B cell (primary cell): ENCODE results near the gene LITAFD. TPM values are rescaled to one million over a fixed set of nuclear protein-coding genes. Genes with fewer than 3 reads are reported as not detected.

ENCODE experiments used
- ATAC-seq: fragments of 200-7000 bp; cut with Tn5 transposase; one replicate; pipeline ENCODE4 v1.10.0; 2021; ENCODE audit warnings: low read depth, mild to moderate bottlenecking, moderate number of reproducible peaks, moderate library complexity
- CTCF ChIA-PET: fragments of 350-600 bp; sonication (Branson Sonifier 250); formaldehyde crosslinking; loops from one replicate; lab custom pipeline; 2021; ENCODE audit warnings: antibody characterized with exemption, inconsistent platforms; lab: Charles Lee
- POLR2A ChIA-PET: fragments of 350-600 bp; sonication (Branson Sonifier 250); formaldehyde crosslinking; loops from one replicate; lab custom pipeline; 2021; ENCODE audit warnings: antibody characterized with exemption; lab: Charles Lee
- DNase-seq: peaks from one replicate; pipeline ENCODE4 v3.0.0; 2013
- H2AFZ ChIP-seq: 2 replicates; pipeline ENCODE4 v1.6.1; 2012; ENCODE audit warnings: mild to moderate bottlenecking, low read depth, low read length; ENCODE audit not compliant: insufficient read depth, poor library complexity, severe bottlenecking
- H3K27ac ChIP-seq, 2 donors: 1 replicate in 1 of 2; 2 replicates in 1 of 2; pipeline ENCODE4 v1.5.1; 2012 to 2013; ENCODE audit warnings: low read length in 2 of 2, mild to moderate bottlenecking in 2 of 2, moderate library complexity in 1 of 2
- H3K27me3 ChIP-seq, 4 experiments: fragments of 200-600 bp in 1 of 4; sonication (generic) in 1 of 4; replicated peaks in 1 of 4; 1 replicate in 2 of 4; 2 replicates in 2 of 4; pipeline versions ENCODE4 v1.6.1 to v1.7.0; 2013 to 2016; ENCODE audit warnings: low read length in 3 of 4, mild to moderate bottlenecking in 2 of 4, mixed read lengths in 1 of 4, moderate library complexity in 1 of 4; ENCODE audit not compliant: insufficient read depth in 4 of 4, control insufficient read depth in 3 of 4; ENCODE audit errors: control extremely low read depth in 1 of 4
- H3K36me3 ChIP-seq, 2 experiments: replicated peaks in 1 of 2; 1 replicate in 1 of 2; 2 replicates in 1 of 2; pipeline versions ENCODE4 v1.6.1 to v1.7.1; 2013; ENCODE audit warnings: low read length in 1 of 2; ENCODE audit not compliant: insufficient read depth in 2 of 2, control insufficient read depth in 1 of 2; ENCODE audit errors: control extremely low read depth in 1 of 2, extremely low read depth in 1 of 2
- H3K4me1 ChIP-seq, 2 donors: fragments of 200-600 bp in 1 of 2; sonication (generic) in 1 of 2; 1 replicate in 1 of 2; 2 replicates in 1 of 2; pipeline versions ENCODE4 v1.5.1 to v1.6.1; 2013 to 2017; ENCODE audit warnings: low read length in 2 of 2; ENCODE audit not compliant: control insufficient read depth in 2 of 2, insufficient read depth in 2 of 2
- H3K4me2 ChIP-seq: replicated peaks from 2 replicates; pipeline ENCODE3; 2012; ENCODE audit warnings: mild to moderate bottlenecking, low read depth, low read length; ENCODE audit not compliant: poor library complexity, severe bottlenecking
- H3K4me3 ChIP-seq, 5 experiments: fragments of 200-600 bp in 1 of 5; sonication (generic) in 1 of 5; 1 replicate in 3 of 5; 2 replicates in 2 of 5; pipeline versions ENCODE4 v1.5.1 to v1.7.0; 2011 to 2016; ENCODE audit warnings: low read length in 4 of 5, mild to moderate bottlenecking in 4 of 5, low read depth in 2 of 5, control low read depth in 1 of 5, moderate library complexity in 1 of 5; ENCODE audit not compliant: insufficient read depth in 1 of 5; ENCODE audit errors: control extremely low read depth in 1 of 5, extremely low read depth in 1 of 5
- H3K79me2 ChIP-seq: fragments of 200-600 bp; sonication (generic); one replicate; pipeline ENCODE4 v1.6.0; 2016; ENCODE audit warnings: low read length; ENCODE audit not compliant: control insufficient read depth, insufficient read depth
- H3K9ac ChIP-seq: fragments of 200-600 bp; sonication (generic); 2 replicates; pipeline ENCODE4 v1.6.1; 2017; ENCODE audit warnings: mild to moderate bottlenecking, low read length, moderate library complexity
- H3K9me3 ChIP-seq, 3 donors: one replicate each; pipeline versions ENCODE4 v1.6.1 to v1.7.1; 2013; ENCODE audit warnings: low read length in 2 of 3; ENCODE audit not compliant: control insufficient read depth in 2 of 3, insufficient read depth in 1 of 3; ENCODE audit errors: control extremely low read depth in 1 of 3
- H4K20me1 ChIP-seq: 2 replicates; pipeline ENCODE4 v1.6.0; 2012; ENCODE audit warnings: mild to moderate bottlenecking, low read length; ENCODE audit not compliant: insufficient read depth, control insufficient read depth, poor library complexity, severe bottlenecking
- H3K27ac Mint-ChIP-seq: one replicate; pipeline ENCODE4 v1.8.0; 2021; ENCODE audit warnings: mixed read lengths
- H3K27me3 Mint-ChIP-seq: one replicate; pipeline ENCODE4 v1.8.0; 2021; ENCODE audit warnings: mixed read lengths
- H3K4me1 Mint-ChIP-seq: one replicate; pipeline ENCODE4 v1.8.0; 2021; ENCODE audit warnings: mixed read lengths
- H3K4me3 Mint-ChIP-seq: one replicate; pipeline ENCODE4 v1.8.0; 2021; ENCODE audit warnings: mixed read lengths
- H3K9me3 Mint-ChIP-seq: one replicate; pipeline ENCODE4 v1.8.0; 2022; ENCODE audit warnings: mixed read lengths; ENCODE audit not compliant: insufficient read depth
- EZH2 ChIP-seq: IDR thresholded peaks from 2 replicates; pipeline ENCODE4 v1.6.1; 2012; ENCODE audit warnings: borderline replicate concordance, low read depth, mild to moderate bottlenecking, moderate library complexity, low read length; ENCODE audit not compliant: insufficient read depth, poor library complexity, severe bottlenecking
- WGBS: methylation state at CpG from one replicate; pipeline ENCODE4 v1.1.5; 2013; ENCODE audit warnings: missing lambda C conversion rate; ENCODE audit not compliant: insufficient coverage; 5-methylcytosine and 5-hydroxymethylcytosine counted together
- intact Hi-C: fragments of 100-400 bp; cut with micrococcal nuclease; formaldehyde crosslinking; loops from one replicate; pipeline ENCODE4 v1.10.0; 2022
- polyA plus RNA-seq: library from polyadenylated mRNA; depleted of rRNA; stranded (reverse); fragments of >200 nt; gene quantifications from 2 replicates; pipeline ENCODE4 v1.2.3, GENCODE V29; 2012
- total RNA-seq, 2 donors: library from RNA; stranded (reverse); fragments of 120-200 nt in 1 of 2; gene quantifications; 1 replicate in 1 of 2; 2 replicates in 1 of 2; pipeline versions ENCODE4 v1.2.3 to v1.2.4, GENCODE V29; 2013 to 2022
- TF ChIP-seq, protein P1 (sequence below): fragments of 200-600 bp; IDR thresholded peaks from one replicate; pipeline ENCODE4 v1.8.0; 2022; ENCODE audit warnings: antibody characterized with exemption, mild to moderate bottlenecking

The LITAFD gene
- total and polyA plus RNA-seq, 2 donors (not counting 1 experiment from before 2014, with no cell fraction given): not detected

DNA sequence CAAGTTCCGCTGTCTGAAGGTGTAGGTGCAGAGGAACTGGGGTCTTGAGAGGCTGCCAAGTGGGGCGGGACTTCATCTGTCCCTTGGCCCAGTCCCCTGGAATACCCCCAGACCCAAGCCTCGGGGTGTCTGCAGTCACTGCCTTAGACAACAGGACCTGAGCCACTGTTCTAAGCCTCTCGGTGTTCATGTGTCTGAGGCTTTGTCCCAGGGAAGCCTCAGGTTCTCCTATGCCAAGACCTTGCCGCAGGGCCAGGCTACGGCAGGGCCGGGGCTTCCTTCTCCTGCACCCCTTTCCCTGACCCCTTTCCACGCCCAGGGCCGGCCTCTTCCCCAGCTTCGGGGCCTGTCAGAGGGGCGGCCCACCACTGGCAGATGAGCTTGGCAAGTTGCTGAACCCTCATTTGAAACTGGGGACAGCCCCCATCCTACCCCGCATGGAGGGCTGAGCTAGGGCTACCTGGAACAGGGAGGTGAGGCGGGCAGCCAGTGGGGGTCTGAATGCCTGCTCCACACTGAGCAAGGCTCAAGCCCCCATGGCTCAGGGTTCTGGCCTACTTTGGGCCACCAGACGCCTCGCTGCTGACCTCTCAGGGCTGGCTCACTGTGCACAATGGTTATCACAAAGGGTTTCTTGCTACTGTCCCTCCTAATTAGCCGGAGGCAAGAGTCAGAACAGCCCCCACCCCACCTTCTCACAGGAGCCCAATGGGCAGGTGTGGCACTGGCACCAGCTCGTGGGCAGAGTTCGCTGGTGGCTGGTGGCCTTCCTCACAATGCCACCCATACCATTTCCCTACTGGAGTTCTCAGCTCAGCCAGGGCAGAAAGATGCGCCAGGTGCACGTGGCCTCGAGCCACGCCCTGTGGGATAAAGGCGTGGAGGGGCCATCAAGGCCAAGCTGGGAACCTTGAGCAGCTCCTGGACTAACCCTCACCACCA is 7.1 kb downstream of the LITAFD start:
- POLR2A ChIA-PET: no interaction called here
- ATAC-seq: no peak
- H4K20me1 ChIP-seq: peaks cover 59% of the 10 kb centered on the region
- peaks cover 18 to 52% of the 10 kb centered on the region in 2 donors for H3K4me1 ChIP-seq
- no peak overlapping the region for H2AFZ ChIP-seq
- peaks cover 0 to 3% (median under 1%) of the 10 kb centered on the region in 4 experiments for H3K27me3 ChIP-seq
- Mint-ChIP-seq H3K4me1 (peaks cover 49% of the 10 kb centered on the region), H3K9me3 (peaks cover 3% of the 10 kb centered on the region), H3K27me3 (peaks cover 9% of the 10 kb centered on the region), H3K27ac (no peak overlapping the region), H3K4me3 (no peak overlapping the region)
- CTCF ChIA-PET: interaction anchor here (0.5 to 4.5 kb wide), 4 partner anchors 8 to 249 kb away, joined by 3 to 46 read pairs (median 19); partner anchors contain the start of gene LITAFD
- H3K4me3 ChIP-seq: no peak overlapping the region
- 95% methylated on average over 23 of the region's 23 CpGs for WGBS
- no peak overlapping the region for H3K27ac ChIP-seq
- intact Hi-C loops: no loop called here
- peaks cover 0 to 29% of the 10 kb centered on the region in 2 experiments for H3K36me3 ChIP-seq
- TF ChIP-seq EZH2: no peak
- TF ChIP-seq, protein P1, sequence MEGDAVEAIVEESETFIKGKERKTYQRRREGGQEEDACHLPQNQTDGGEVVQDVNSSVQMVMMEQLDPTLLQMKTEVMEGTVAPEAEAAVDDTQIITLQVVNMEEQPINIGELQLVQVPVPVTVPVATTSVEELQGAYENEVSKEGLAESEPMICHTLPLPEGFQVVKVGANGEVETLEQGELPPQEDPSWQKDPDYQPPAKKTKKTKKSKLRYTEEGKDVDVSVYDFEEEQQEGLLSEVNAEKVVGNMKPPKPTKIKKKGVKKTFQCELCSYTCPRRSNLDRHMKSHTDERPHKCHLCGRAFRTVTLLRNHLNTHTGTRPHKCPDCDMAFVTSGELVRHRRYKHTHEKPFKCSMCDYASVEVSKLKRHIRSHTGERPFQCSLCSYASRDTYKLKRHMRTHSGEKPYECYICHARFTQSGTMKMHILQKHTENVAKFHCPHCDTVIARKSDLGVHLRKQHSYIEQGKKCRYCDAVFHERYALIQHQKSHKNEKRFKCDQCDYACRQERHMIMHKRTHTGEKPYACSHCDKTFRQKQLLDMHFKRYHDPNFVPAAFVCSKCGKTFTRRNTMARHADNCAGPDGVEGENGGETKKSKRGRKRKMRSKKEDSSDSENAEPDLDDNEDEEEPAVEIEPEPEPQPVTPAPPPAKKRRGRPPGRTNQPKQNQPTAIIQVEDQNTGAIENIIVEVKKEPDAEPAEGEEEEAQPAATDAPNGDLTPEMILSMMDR: no peak
- H3K9ac ChIP-seq: no peak overlapping the region
- peaks cover 0 to 3% (median 0%) of the 10 kb centered on the region in 3 donors for H3K9me3 ChIP-seq
- no peak overlapping the region for H3K4me2 ChIP-seq
- peaks cover 7% of the 10 kb centered on the region for H3K79me2 ChIP-seq
- DNase-seq: no peak
